Left kidney (tissue), 8 donors: ENCODE measurements around the gene RGS21. TPM values are rescaled to one million over a fixed set of nuclear protein-coding genes. Genes with fewer than 3 reads are reported as not detected.
"Not testable (repeated sequence)": the region's sequence is repeated elsewhere in the genome, so short reads cannot be mapped to it uniquely, and the experiment has no call there.

Experiments
- DNase-seq: peaks from one replicate; pipeline ENCODE4 v3.0.0-alpha.2; 2013
- long read RNA-seq, 8 donors: transcript quantifications; one replicate each; lab custom pipeline, GENCODE V29; 2026
- polyA plus RNA-seq: library from polyadenylated mRNA; unstranded; fragments of 120-200 nt; gene quantifications from one replicate; pipeline ENCODE4 v1.2.1, GENCODE V29; 2013; ENCODE audit not compliant: insufficient read length

RGS21 gene
- not detected for polyA plus RNA-seq
- long read RNA-seq, donor 1, result 0 reads
- long read RNA-seq, donor 2, result 0 reads
- long read RNA-seq, donor 3, result 0 reads
- long read RNA-seq, donor 4, result 0 reads
- long read RNA-seq, donor 5, result 0 reads
- long read RNA-seq, donor 6, result 0 reads
- long read RNA-seq, donor 7, result 0 reads
- long read RNA-seq, donor 8, result 0 reads

GRCh38 chr1:192316942-192317450, at the start of gene RGS21:
Gene RGS21, plus strand, starts transcription at chr1:192316992. Its CDS starts 26,045 bp downstream, at chr1:192343037.
- DNase-seq, result no peak

DNA sequence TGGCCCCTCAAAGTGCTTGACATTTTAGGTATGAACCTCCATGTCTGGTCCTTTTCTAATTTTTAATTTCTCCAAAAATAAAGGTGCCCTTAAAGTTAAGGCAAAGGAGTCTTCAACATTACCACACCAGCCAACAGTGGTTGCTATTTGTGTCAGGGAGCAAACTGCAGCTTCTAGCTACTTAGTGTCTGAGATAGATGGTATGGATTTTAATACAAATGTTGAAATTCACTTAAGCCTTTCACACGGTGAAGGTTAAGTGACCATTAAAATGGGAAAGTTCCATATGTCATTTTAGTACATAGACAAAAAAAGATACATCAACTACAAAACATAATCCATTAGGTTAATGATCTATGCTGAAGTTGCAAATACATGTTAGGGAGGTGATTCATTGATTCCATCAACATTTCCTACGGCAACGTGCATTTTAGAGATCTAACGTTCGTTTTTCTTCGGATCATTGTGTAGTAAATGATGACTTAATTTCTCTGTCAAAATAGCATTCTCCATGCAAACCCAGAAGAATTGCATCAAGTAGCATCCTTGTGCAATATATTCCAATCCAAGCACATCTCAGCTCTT, 48.2 kb upstream of the RGS21 start:
- no peak for DNase-seq

DNA sequence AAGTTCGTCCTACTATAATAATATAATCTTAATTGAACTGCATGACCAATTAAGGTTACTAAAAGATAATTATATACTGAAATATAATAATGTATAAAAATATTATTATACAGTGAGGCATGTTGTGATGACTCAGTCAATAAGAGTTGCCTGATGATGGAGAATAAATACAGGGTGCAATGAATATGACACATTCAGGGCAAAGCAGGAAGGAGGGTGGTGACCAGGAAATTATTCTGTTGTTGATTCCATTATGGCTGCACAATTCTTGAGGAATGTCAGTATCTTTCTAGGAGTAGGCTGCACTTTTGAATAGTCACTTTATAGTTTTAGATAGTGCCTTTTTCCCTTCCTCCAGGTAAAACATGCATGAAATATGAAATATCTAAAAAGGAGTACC, 46.4 kb upstream of the RGS21 start:
- no peak for DNase-seq

- DNase-seq, result no peak
Observed at GRCh38 chr1:192272732-192273131, 44.1 kb upstream of the RGS21 start.

GRCh38 chr1:192274588-192274987, 42.2 kb upstream of the RGS21 start:
- DNase-seq, result no peak

DNA sequence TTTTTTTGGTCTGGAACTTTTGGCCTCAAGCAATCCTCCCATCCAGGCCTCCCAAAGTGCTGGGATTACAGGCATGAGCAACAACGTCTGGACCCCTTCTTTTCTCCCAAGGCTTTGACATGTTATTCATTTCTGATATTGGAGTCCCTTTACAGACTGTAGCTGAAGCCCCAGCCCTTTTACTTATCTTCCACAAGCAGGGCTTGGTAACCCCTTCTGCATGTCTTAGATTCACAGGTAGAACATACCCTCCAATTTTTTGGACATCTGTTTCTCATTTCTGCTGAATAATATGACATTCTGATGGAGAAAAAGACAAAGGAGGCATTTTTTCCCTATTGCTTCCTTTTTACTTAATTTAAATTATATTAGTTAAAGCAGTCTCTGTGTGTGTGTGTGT, 39.2 kb upstream of the RGS21 start:
- no peak for DNase-seq

DNA sequence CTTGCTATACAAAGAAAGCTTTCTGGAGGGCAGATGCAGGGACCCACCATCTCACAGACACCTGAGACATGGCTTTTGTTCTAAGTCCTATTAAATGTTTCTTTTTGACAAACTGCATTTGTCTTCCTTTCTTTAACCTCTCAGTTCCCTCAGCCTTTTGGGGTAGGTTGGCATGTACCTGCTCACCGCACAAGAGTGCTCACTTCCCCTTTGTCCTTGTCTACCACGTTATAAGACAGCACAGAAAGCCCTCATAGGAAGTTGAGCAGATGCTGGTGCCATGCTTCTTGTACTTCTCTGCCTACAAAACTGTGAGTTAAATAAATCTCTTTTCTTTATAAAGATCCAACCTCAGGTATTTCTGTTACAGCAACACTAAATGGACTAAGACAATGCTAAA, 31.9 kb upstream of the RGS21 start:
- no peak for DNase-seq

- no peak for DNase-seq
Observed at GRCh38 chr1:192303029-192303428, 13.8 kb upstream of the RGS21 start.

- DNase-seq, result not testable (repeated sequence)
Observed at GRCh38 chr1:192308314-192308713, 8.5 kb upstream of the RGS21 start.

GRCh38 chr1:192311281-192311680, 5.5 kb upstream of the RGS21 start:
- peak; percentile 7 for DNase-seq

DNA sequence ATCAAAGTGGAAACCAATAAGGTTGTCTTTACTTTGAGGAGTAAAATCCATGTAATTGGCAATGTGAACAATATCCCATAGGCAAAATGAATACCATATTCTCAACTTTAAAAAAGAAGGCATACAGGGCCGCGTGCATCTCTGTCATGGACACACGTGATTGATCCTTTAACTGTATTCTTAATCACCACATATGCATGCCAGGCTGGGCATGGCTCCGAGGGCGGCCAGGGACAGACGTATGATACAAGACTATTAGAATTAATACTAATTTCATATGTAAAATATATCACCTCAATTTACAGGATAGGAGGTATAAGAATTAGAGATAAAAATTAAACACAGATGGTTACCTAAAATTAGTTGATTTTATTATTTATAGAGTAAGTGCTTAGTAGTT, 11.2 kb downstream of the RGS21 start:
- no peak for DNase-seq

DNA sequence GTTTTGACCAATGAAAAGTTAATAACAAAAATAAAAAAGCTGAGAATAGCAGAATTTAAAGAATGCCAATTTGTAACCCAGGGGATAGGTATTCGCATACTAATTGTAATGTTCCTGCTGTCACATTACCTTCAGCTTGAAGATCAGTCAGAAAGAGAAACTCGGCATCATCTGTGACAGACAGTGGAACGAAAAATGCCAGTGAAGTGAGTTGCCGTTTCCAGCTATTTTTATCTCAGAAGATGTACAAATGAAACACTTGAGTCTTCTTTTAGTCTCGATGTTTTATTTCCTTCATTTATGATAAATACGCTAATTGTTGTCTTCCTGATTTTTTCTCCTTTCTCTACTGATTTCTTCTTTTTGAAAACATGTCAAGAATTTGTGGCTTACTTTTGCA, 26.1 kb downstream of the RGS21 start:
- DNase-seq, result no peak

- DNase-seq, result no peak
Observed at GRCh38 chr1:192343344-192343743, 26.6 kb downstream of the RGS21 start.

- no peak for DNase-seq
Observed at GRCh38 chr1:192349314-192349713, 32.5 kb downstream of the RGS21 start.

- no peak for DNase-seq
Observed at GRCh38 chr1:192350356-192350755, 33.6 kb downstream of the RGS21 start.

GRCh38 chr1:192351550-192351949, 34.8 kb downstream of the RGS21 start:
- DNase-seq, result no peak

GRCh38 chr1:192357924-192358323, 41.1 kb downstream of the RGS21 start:
- no peak for DNase-seq

- no peak for DNase-seq
Observed at GRCh38 chr1:192358402-192358801, 41.6 kb downstream of the RGS21 start.

DNA sequence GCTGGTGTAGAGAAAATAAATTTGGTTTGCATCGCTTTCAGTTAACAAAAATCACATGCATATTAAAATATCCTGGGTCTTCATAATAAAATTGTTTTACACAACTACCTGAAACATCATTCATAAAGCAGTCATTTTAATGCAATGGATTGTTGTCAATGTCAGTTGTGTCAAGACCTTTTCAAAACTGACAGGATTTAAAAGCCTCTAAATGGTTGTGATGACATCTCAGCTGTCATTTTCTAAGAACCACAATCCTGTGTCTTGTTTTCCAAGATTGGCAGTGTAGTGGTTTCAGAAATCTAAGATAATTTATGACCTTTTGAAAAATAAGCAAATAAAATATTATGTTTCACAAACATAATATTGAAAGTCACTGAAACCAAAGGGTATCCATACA, 42.0 kb downstream of the RGS21 start:
- DNase-seq, result no peak

- DNase-seq, result no peak
Observed at GRCh38 chr1:192363177-192363576, 46.4 kb downstream of the RGS21 start.

DNA sequence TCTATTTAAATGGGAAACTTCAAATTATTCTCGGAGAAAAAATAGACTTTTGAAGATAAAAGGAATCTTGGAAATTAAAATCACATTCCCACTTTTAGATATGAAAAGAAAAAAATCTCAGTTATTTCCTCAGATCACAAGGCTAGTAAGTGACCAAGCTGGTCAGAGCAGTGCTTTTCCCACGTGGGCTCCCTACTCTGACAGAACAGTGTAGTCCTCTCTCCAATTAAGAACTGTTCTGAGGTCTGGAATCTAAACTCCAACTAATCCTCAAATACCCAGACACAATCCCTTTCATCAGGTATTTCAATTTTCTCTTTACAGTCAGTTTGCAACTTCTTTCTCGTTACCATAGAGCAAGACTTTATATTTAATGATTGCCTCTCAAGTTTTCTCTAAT, 50.6 kb downstream of the RGS21 start:
- no peak for DNase-seq

DNA sequence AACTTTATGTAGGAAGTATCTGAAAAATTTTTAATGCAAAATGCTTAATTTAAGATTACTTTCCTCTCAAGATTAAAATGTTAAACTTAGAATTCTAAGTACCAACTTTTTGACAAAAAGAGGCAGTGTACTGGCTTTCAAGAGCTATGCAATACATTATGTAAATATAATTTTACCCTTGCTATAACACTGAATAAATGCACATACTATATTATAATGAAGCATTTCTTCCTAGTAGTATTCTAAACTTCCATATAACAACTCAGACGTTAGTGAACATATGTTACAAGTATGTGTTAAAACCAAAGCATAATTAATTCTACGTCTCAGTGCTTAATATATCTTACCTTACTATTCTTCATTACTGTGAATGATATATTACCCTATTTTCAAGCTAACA, 58.5 kb downstream of the RGS21 start:
- no peak for DNase-seq

DNA sequence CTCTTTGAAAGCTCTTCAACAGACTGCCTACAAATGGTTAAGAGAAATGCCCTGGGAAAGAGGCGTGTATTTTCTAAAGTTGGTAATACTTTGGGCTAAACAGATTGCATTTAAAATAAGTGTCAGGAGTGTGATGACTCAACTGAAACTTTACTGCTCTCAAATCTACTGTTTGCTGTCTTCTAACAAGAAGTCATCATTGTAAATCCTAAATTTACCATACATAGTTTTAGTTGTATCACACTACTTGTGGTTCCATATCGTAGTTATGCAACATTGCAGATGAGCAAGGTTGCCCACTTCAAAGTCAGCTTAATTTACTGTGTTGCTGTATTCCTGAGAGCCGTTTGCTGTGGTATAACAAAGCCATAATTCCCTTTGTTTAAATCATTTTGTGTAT, 59.6 kb downstream of the RGS21 start:
- DNase-seq, result no peak

DNA sequence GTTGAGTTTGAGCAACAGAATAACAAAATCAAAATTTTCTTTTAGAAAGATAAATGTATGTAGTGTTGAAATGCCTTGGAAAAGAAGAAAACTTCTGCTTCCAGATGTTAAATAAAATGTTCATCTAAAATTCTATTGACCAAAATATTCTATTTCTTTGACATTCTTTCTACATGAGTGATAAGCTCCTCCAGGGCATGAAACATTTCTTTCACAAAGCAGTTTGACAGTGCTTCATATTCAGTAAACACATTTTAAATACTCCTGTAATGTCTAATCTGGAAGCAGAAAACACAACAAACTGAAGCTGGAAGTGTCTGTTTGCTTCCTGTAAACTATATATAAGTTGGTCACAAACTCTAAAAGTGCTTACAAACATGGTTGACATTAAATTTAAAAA, 61.5 kb downstream of the RGS21 start:
- DNase-seq, result no peak
